Epithelial cell of prostate (primary cell): ENCODE data around the gene PAM16.

Experiments used
- DNase-seq: peaks from one replicate; pipeline ENCODE4 v3.0.0-alpha.2; 2011; ENCODE audit warnings: low read depth, low spot score
- H3K27ac ChIP-seq: fragments of 450-650 bp; 2 replicates; pipeline ENCODE4 v1.5.1; 2017; ENCODE audit warnings: mild to moderate bottlenecking

Gene PAM16

GRCh38 chr16:4384509-4384942, 33.4 kb upstream of the PAM16 start:
- no peak for DNase-seq
- no peak overlapping the region for H3K27ac ChIP-seq

- no peak for DNase-seq
- no peak overlapping the region for H3K27ac ChIP-seq
These were observed 32.7 kb upstream of the PAM16 start for GRCh38 chr16:4383591-4384444.

GRCh38 chr16:4382795-4383357, 31.8 kb upstream of the PAM16 start:
- no peak for DNase-seq
- no peak overlapping the region for H3K27ac ChIP-seq

GRCh38 chr16:4381935-4382794, 31.0 kb upstream of the PAM16 start:
- no peak for DNase-seq
- no peak overlapping the region for H3K27ac ChIP-seq

GRCh38 chr16:4381072-4381934, 30.2 kb upstream of the PAM16 start:
- DNase-seq = no peak
- H3K27ac ChIP-seq = no peak overlapping the region

GRCh38 chr16:4380119-4381063, 29.3 kb upstream of the PAM16 start:
- no peak overlapping the region for H3K27ac ChIP-seq
- no peak for DNase-seq

GRCh38 chr16:4378999-4379690, 28.0 kb upstream of the PAM16 start:
- DNase-seq = no peak
- H3K27ac ChIP-seq = no peak overlapping the region

- no peak for DNase-seq
- H3K27ac ChIP-seq = no peak overlapping the region
These were observed 27.1 kb upstream of the PAM16 start for GRCh38 chr16:4378161-4378666.

- no peak overlapping the region for H3K27ac ChIP-seq
- DNase-seq = no peak
These were observed 26.5 kb upstream of the PAM16 start for GRCh38 chr16:4377573-4378154.

GRCh38 chr16:4376893-4377572, 25.9 kb upstream of the PAM16 start:
- no peak overlapping the region for H3K27ac ChIP-seq
- DNase-seq = no peak

- DNase-seq = no peak
- peak overlapping the region; percentile 82 for H3K27ac ChIP-seq
These were observed 25.2 kb upstream of the PAM16 start for GRCh38 chr16:4376126-4376892.

- DNase-seq = no peak
- H3K27ac ChIP-seq = peak overlapping the region; percentile 82
These were observed 24.6 kb upstream of the PAM16 start for GRCh38 chr16:4375717-4376116.

- DNase-seq = peak; percentile 53
- H3K27ac ChIP-seq = peak overlapping the region; percentile 82
These were observed 23.0 kb upstream of the PAM16 start for GRCh38 chr16:4373909-4374742.

- peak overlapping the region; percentile 82 for H3K27ac ChIP-seq
These were observed 22.3 kb upstream of the PAM16 start for GRCh38 chr16:4373356-4373908.

More at GRCh38 chr16:4373356-4373908, 22.3 kb upstream of the PAM16 start:
- DNase-seq = no peak
